Left lung (tissue), 10 donors: ENCODE results near the gene CCM2L. TPM values are rescaled to one million over a fixed set of nuclear protein-coding genes. Genes with fewer than 3 reads are reported as not detected.

Experiments
- ATAC-seq: fragments of 200-7000 bp; cut with Tn5 transposase; one replicate; pipeline ENCODE4 v1.9.1; 2020; ENCODE audit warnings: moderate library complexity
- DNase-seq, 4 donors: peaks; one replicate each; pipeline ENCODE4 v3.0.0-alpha.2; 2013 to 2020
- H3K27ac ChIP-seq, 2 donors: fragments of 200-600 bp; sonication (generic) in 1 of 2; one replicate each; pipeline versions ENCODE4 v1.5.0 to v1.8.0; 2020 to 2021
- H3K27me3 ChIP-seq, 2 donors: fragments of 200-600 bp; sonication (generic) in 1 of 2; one replicate each; pipeline versions ENCODE4 v1.5.0 to v1.8.0; 2020 to 2021
- H3K36me3 ChIP-seq, 2 donors: fragments of 200-600 bp; sonication (generic) in 1 of 2; one replicate each; pipeline versions ENCODE4 v1.5.0 to v1.8.0; 2020 to 2021
- H3K4me1 ChIP-seq, 2 donors: fragments of 200-600 bp; one replicate each; pipeline ENCODE4 v1.8.0; 2021
- H3K4me3 ChIP-seq, 2 donors: fragments of 200-600 bp; sonication (generic) in 1 of 2; one replicate each; pipeline versions ENCODE4 v1.5.0 to v1.8.0; 2020 to 2021; ENCODE audit warnings: mild to moderate bottlenecking in 1 of 2
- H3K9me3 ChIP-seq, 2 donors: fragments of 200-600 bp; sonication (generic) in 1 of 2; one replicate each; pipeline versions ENCODE4 v1.5.0 to v1.8.0; 2020 to 2021
- intact Hi-C, 2 donors: fragments of 100-400 bp; cut with DNase I; formaldehyde crosslinking; loops; one replicate each; pipeline versions ENCODE4 v1.11.2 to v1.14.2; 2022
- polyA plus RNA-seq, 6 donors: library from polyadenylated mRNA; unstranded; fragments of 120-200 nt; gene quantifications; one replicate each; pipeline ENCODE4 v1.2.1, GENCODE V29; 2013; ENCODE audit not compliant: insufficient read length in 6 of 6
- total RNA-seq, 2 donors: library from RNA; stranded (reverse); fragmentation: NEBNext Ultra II Directional; extraction: Animal tissue kit (Norgen Biotek cat#: 25700); gene quantifications; one replicate each; pipeline ENCODE4 v1.2.1, GENCODE V29; 2021
- TF ChIP-seq, protein P1 (sequence below), 2 donors: fragments of 200-600 bp; sonication (generic) in 1 of 2; IDR thresholded peaks; one replicate each; pipeline versions ENCODE4 v1.5.0 to v1.8.0; 2021; ENCODE audit warnings: antibody characterized with exemption in 2 of 2
- donor health status: DM: no; HTN: yes; CAD: no.
- donor health status: DM: no; HTN: no; CAD: no.

The CCM2L gene
- total and polyA plus RNA-seq, 8 donors, result 6.8 to 16.5 (median 13.1) TPM

DNA sequence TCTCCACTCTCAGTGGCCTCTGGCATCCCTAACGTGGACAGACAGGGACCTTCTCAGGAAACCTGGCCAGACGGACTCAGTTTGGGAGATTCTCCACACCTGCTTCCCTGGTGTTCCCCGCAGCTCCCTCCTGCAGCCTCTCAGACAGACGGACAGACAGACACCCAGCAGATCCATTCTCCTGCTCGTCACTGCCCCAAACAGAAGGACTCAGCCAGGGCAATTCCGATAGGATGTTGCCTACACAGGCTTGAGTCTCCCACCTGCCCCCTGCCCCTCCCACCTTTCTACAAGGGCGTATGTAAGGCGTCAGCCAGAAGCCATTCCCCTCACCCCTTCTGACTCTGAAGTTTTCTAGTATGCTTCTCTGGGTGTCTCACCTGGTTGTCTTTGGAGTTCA is 428 bp downstream of the CCM2L start:
- peaks cover 0 to 42% of the 10 kb centered on the region in 2 donors for H3K27me3 ChIP-seq
- peaks cover 0 to 12% of the 10 kb centered on the region in 2 donors for H3K4me1 ChIP-seq
- H3K9me3 ChIP-seq, result no peaks in the 10 kb centered on the region
- TF ChIP-seq, protein P1, sequence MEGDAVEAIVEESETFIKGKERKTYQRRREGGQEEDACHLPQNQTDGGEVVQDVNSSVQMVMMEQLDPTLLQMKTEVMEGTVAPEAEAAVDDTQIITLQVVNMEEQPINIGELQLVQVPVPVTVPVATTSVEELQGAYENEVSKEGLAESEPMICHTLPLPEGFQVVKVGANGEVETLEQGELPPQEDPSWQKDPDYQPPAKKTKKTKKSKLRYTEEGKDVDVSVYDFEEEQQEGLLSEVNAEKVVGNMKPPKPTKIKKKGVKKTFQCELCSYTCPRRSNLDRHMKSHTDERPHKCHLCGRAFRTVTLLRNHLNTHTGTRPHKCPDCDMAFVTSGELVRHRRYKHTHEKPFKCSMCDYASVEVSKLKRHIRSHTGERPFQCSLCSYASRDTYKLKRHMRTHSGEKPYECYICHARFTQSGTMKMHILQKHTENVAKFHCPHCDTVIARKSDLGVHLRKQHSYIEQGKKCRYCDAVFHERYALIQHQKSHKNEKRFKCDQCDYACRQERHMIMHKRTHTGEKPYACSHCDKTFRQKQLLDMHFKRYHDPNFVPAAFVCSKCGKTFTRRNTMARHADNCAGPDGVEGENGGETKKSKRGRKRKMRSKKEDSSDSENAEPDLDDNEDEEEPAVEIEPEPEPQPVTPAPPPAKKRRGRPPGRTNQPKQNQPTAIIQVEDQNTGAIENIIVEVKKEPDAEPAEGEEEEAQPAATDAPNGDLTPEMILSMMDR (IDR thresholded peaks at IDR 0.05), result no peak
- ATAC-seq (no peak), DNase-seq (no peak)
- peak overlapping the region in 1 of 2 donors; percentile 75 for H3K27ac ChIP-seq
- no peaks in the 10 kb centered on the region for H3K36me3 ChIP-seq
- intact Hi-C loops, result no loop called here
- peak overlapping the region in 1 of 2 donors; percentile 41 for H3K4me3 ChIP-seq

DNA sequence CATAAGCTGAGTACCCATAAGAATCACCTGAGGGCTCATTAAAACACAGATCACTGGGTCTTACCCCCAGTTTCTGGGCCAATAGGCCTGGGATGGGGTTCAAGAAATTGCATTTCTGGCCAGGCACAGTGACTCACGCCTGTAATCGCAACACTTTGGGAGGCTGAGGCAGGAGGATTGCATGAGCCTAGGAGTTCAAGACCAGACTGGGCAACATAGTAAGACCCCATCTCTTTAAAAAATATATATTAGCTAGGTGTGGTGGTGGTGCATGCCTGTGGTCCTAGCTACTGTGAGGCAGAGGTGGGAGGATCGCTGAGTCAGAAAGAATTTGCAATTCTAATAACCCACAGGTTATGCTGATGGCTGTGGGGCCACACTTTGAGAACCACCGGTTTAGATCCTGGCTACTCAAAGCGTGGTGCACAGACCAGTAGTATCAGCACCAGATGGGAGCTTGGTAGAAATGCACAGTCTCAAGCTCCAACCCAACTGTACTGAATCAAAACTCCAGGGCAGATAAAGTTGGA is 2.0 kb downstream of the CCM2L start:
- H3K9me3 ChIP-seq, result no peaks in the 10 kb centered on the region
- intact Hi-C loops, result no loop called here
- peaks cover 0 to 7% of the 10 kb centered on the region in 2 donors for H3K4me1 ChIP-seq
- no peaks in the 10 kb centered on the region for H3K36me3 ChIP-seq
- DNase-seq (no peak), ATAC-seq (no peak)
- H3K4me3 ChIP-seq, result peak overlapping the region in 1 of 2 donors; percentile 41
- H3K27me3 ChIP-seq, result peaks cover under 1 to 58% of the 10 kb centered on the region in 2 donors
- H3K27ac ChIP-seq, result no peak overlapping the region
- TF ChIP-seq, protein P1 (IDR thresholded peaks at IDR 0.05), result no peak

DNA sequence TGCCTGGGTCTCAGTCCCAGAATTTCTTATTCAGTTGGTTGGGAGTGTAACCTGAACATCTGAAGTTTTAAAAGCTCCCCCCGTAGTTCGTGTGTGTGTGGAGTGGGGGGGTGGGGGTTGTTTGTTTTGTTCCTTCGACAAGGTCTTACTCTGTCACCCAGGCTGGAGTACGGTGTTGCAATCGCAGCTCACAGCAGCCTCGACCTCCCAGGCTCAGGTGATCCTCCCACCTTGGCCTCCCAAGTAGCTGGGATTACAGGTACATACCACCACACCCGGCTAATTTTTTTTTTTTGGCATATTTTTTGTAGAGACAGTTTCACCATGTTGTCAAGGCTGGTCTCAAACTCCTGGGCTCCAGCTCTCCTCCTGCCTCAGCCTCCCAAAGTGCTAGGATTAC is 3.1 kb downstream of the CCM2L start:
- Histone ChIP-seq H3K4me3 (no peak overlapping the region), H3K27me3 (peaks cover 10 to 66% of the 10 kb centered on the region in 2 donors), H3K36me3 (no peaks in the 10 kb centered on the region), H3K9me3 (no peaks in the 10 kb centered on the region), H3K27ac (no peak overlapping the region), H3K4me1 (peaks cover 0 to 7% of the 10 kb centered on the region in 2 donors)
- ATAC-seq (no peak), DNase-seq (no peak)
- TF ChIP-seq, protein P1 (IDR thresholded peaks at IDR 0.05), result no peak
- intact Hi-C loops, result no loop called here

DNA sequence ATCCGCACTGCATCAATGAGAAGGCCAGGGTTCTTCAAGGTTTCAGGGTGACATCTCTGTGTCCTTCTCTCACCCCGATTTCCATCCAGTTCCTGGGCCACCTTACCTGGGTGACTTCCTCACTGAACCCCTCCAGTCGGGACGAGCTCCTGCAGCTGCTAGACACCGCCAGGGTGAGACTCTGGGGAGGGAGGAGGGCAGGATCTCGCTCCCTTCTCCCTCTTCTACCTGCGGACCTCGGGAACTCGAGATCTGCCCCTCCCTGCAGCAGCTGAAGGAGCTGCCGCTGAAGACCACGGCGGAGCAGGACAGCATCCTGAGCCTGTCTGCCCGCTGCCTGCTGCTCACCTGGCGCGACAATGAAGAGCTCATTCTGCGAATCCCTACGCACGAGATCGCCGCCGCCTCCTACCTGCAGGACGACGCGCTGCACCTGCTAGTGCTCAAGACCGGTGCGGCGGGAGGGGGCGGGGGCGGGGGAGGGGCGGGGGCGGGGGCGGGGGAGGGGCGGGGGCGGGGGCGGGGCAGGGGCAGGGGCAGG is 7.5 kb downstream of the CCM2L start:
- intact Hi-C loops, result no loop called here
- TF ChIP-seq, protein P1 (IDR thresholded peaks at IDR 0.05), result peak in 1 of 2 donors; percentile 19
- DNase-seq (peak in 1 of 4 donors; percentile 42), ATAC-seq (peak; percentile 83)
- H3K36me3 ChIP-seq, result no peaks in the 10 kb centered on the region
- H3K9me3 ChIP-seq, result no peaks in the 10 kb centered on the region
- peak overlapping the region in 1 of 2 donors; percentile 75 for H3K4me3 ChIP-seq
- H3K27ac ChIP-seq, result no peak overlapping the region
- H3K27me3 ChIP-seq, result peaks cover 27 to 87% of the 10 kb centered on the region in 2 donors
- H3K4me1 ChIP-seq, result peaks cover 4 to 28% of the 10 kb centered on the region in 2 donors

DNA sequence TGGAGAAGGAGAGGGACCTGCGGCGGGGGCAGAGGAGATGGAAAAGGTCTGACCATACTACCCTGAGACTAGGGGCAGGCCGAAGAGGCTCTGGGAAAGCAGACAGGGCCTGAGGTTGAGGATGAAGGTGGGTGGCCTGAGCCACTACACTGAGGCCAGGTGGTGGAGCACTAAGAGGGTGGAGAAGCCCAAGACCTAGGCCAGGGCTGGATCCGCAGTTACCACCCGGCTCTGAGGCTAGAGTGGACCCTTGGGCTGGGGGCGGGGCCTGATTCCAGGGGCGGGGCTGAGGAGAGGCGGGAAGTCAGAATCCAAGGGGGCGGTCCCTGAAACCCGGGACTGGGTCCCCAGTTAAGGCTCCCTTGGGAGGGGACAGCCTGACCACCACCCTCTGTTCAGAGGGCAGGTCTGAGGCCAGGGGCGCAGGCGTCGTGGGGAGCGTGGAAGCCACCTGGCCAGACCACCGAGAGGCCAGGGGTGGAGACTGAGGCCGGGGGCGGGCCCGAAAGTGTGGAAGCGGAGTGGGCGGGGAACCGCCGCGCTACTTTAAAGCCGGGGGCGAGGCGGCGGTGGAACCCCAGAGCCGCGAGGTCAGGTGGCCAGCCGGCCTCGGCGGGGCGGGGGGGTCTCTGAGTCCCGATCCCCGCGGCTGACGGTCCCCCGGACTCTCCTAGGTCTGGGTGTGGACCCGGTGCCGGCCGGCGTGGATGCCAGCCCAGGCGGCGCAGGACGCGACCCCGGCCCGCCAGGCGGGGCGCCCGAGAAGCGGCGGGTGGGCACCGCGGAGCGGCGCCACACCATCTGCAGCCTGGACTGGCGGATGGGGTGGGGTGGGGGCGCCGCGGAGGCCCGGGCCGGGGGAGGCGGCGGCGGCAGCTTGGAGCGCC is 8.3 kb downstream of the CCM2L start:
- DNase-seq (peak in 3 of 4 donors; percentile 32 to 90 (median 44)), ATAC-seq (peak; percentile 92)
- intact Hi-C loops, result no loop called here
- H3K4me1 ChIP-seq, result peaks cover 4 to 28% of the 10 kb centered on the region in 2 donors
- H3K4me3 ChIP-seq, result peak overlapping the region; percentile 41 to 75
- TF ChIP-seq, protein P1 (IDR thresholded peaks at IDR 0.05), result no peak
- no peak overlapping the region for H3K27ac ChIP-seq
- no peaks in the 10 kb centered on the region for H3K9me3 ChIP-seq
- no peaks in the 10 kb centered on the region for H3K36me3 ChIP-seq
- H3K27me3 ChIP-seq, result peaks cover 30 to 94% of the 10 kb centered on the region in 2 donors
